Loucy (cell line): ENCODE data around the gene PRKCZ.

ENCODE experiments used
- H2AFZ ChIP-seq: fragments of 200-600 bp; sonication (generic); 2 replicates; pipeline ENCODE4 v1.6.0; 2016; ENCODE audit warnings: antibody characterized with exemption, mild to moderate bottlenecking, low read length, moderate library complexity
- H3F3A ChIP-seq: fragments of 200-600 bp; 2 replicates; pipeline ENCODE4 v1.6.0; 2016; ENCODE audit warnings: antibody characterized with exemption, low read depth, mild to moderate bottlenecking
- H3K27me3 ChIP-seq: fragments of 200-600 bp; sonication (generic); 2 replicates; pipeline ENCODE4 v1.6.1; 2014; ENCODE audit warnings: low read length, mild to moderate bottlenecking; ENCODE audit not compliant: insufficient read depth, poor library complexity, severe bottlenecking
- H3K36me3 ChIP-seq: fragments of 200-600 bp; sonication (generic); 2 replicates; pipeline ENCODE4 v1.6.1; 2016; ENCODE audit warnings: low read length; ENCODE audit not compliant: insufficient read depth
- H3K4me1 ChIP-seq: fragments of 200-600 bp; sonication (generic); 2 replicates; pipeline ENCODE4 v1.5.1; 2014; ENCODE audit warnings: low read length, mild to moderate bottlenecking; ENCODE audit not compliant: insufficient read depth, poor library complexity, severe bottlenecking
- H3K4me2 ChIP-seq: fragments of 200-600 bp; sonication (generic); 2 replicates; pipeline ENCODE4 v1.6.0; 2014; ENCODE audit warnings: antibody characterized with exemption, low read length, low read depth, mild to moderate bottlenecking; ENCODE audit not compliant: poor library complexity, severe bottlenecking
- H3K4me3 ChIP-seq: fragments of 200-600 bp; sonication (generic); 2 replicates; pipeline ENCODE4 v1.5.1; 2014; ENCODE audit warnings: low read length, mild to moderate bottlenecking, mixed read lengths; ENCODE audit not compliant: poor library complexity, severe bottlenecking
- H3K79me2 ChIP-seq: fragments of 200-600 bp; sonication (generic); 2 replicates; pipeline ENCODE4 v1.6.1; 2014; ENCODE audit warnings: low read length; ENCODE audit not compliant: insufficient read depth
- H3K9ac ChIP-seq: fragments of 200-600 bp; sonication (generic); 2 replicates; pipeline ENCODE4 v1.6.0; 2014; ENCODE audit warnings: mild to moderate bottlenecking, low read depth, low read length, moderate library complexity; ENCODE audit not compliant: poor library complexity, severe bottlenecking
- H3K9me2 ChIP-seq: fragments of 200-600 bp; sonication (generic); replicated peaks from 2 replicates; pipeline ENCODE4 v1.6.1; 2016; ENCODE audit warnings: low read depth, low read length, mixed read lengths
- H3K9me3 ChIP-seq: fragments of 200-600 bp; sonication (generic); 2 replicates; pipeline ENCODE4 v1.6.1; 2014; ENCODE audit warnings: mild to moderate bottlenecking, antibody characterized with exemption, low read length, low read depth; ENCODE audit not compliant: insufficient read depth
- H4K20me1 ChIP-seq: fragments of 200-600 bp; sonication (generic); 2 replicates; pipeline ENCODE4 v1.6.0; 2014; ENCODE audit warnings: antibody characterized with exemption, low read length, mild to moderate bottlenecking; ENCODE audit not compliant: insufficient read depth, poor library complexity, severe bottlenecking
- EZH2phosphoT487 ChIP-seq: fragments of 200-600 bp; IDR thresholded peaks from 2 replicates; pipeline ENCODE4 v1.6.1; 2018; ENCODE audit warnings: antibody characterized with exemption, mild to moderate bottlenecking, moderate library complexity, borderline replicate concordance
- TF ChIP-seq, protein P1 (sequence below): fragments of 200-600 bp; sonication (generic); conservative IDR thresholded peaks from 2 replicates; pipeline ENCODE4 v1.5.1; 2014; ENCODE audit warnings: mild to moderate bottlenecking, antibody characterized with exemption, low read length

PRKCZ gene

DNA sequence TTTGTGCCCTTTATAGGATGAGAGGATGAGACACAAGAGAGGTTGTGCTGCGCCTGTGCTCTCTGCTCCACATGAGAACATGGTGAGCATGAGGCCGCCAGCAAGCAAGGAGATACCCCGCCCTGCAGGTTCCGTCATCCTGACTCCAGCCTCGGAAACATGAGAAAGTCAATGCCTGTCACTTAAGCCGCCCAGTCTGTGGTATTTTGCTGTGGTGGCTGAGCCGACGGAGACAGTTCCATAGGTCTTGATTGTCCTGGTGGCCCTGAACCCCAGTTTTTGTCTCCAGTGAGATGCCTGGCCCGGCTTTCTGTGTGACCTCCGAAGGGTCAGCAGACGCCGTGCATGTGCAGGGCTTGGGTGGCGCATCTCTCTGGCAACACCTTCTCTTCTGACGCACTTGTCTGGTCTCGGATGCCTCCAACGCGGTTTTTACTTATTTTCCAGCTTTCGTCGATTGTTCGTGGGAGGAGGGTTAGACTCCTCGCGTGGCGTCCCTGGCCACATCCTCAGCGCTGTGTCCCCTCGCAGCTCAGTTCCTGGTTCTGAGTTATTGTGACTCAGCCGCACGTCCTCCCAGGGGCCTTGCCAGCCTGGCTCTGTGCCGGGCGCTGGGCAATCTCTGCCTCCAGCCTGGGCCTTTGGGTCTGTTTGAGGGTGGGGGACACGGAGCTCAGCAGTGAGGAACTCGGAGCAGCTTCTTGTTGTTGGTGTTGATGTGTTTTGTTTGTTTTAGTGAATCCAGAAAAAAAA, 74.4 kb downstream of the PRKCZ start:
- no peaks in the 10 kb centered on the region for H3K4me1 ChIP-seq
- no peaks in the 10 kb centered on the region for H3K27me3 ChIP-seq
- H4K20me1 ChIP-seq, result no peaks in the 10 kb centered on the region
- no peaks in the 10 kb centered on the region for H3K9me3 ChIP-seq
- no peak overlapping the region for H3K4me3 ChIP-seq
- H3K4me2 ChIP-seq, result no peak overlapping the region
- no peaks in the 10 kb centered on the region for H3K36me3 ChIP-seq
- no peak overlapping the region for H3K9ac ChIP-seq
- H3F3A ChIP-seq, result no peaks in the 10 kb centered on the region
- TF ChIP-seq EZH2phosphoT487, result no peak
- TF ChIP-seq, protein P1, sequence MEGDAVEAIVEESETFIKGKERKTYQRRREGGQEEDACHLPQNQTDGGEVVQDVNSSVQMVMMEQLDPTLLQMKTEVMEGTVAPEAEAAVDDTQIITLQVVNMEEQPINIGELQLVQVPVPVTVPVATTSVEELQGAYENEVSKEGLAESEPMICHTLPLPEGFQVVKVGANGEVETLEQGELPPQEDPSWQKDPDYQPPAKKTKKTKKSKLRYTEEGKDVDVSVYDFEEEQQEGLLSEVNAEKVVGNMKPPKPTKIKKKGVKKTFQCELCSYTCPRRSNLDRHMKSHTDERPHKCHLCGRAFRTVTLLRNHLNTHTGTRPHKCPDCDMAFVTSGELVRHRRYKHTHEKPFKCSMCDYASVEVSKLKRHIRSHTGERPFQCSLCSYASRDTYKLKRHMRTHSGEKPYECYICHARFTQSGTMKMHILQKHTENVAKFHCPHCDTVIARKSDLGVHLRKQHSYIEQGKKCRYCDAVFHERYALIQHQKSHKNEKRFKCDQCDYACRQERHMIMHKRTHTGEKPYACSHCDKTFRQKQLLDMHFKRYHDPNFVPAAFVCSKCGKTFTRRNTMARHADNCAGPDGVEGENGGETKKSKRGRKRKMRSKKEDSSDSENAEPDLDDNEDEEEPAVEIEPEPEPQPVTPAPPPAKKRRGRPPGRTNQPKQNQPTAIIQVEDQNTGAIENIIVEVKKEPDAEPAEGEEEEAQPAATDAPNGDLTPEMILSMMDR, result no peak
- no peaks in the 10 kb centered on the region for H3K79me2 ChIP-seq
- no peaks in the 10 kb centered on the region for H3K9me2 ChIP-seq
- no peak overlapping the region for H2AFZ ChIP-seq

DNA sequence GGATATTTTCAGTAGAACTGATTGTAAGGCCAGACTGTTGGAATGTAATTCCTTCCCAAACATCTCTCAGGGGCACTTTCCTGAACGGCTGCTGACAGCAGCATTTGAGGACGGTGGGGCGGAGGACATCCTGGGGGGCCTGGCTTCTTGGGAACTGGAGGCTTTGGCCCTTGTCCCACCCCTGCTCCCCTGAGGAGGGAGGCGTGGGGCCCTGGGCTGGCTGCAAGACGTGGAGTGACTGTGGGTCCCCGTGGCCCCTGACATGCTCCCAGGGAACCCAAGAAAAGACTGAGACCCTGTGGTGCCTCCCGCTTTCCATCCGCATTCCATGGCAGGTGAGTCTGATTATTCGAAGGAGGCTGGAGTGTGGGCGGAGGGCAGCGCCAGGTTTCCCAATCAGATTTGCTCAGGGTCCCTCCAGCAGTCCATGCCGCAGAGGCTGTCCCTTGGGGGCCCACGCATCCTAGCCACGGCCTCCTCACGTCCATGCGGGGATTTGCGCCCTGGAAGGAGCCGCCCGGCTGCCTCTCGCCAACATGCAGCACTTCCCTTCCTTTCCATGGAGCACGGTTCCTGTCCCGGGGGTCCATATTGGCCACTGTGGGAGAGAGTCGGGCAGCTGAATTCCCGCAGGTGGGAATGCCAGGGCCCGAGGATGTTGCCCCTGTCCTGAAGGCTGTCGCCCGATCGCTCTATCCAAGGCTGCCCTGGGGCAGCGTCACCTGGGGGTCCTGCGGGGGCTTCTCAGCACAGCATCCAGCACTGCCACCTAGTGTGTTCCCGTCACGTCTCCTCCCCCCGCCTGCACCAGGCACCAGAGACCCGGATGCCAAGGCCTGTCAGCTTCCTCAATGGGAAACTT, 75.4 kb downstream of the PRKCZ start:
- no peak overlapping the region for H3K4me2 ChIP-seq
- H3K4me3 ChIP-seq, result no peak overlapping the region
- H2AFZ ChIP-seq, result no peak overlapping the region
- H4K20me1 ChIP-seq, result no peaks in the 10 kb centered on the region
- H3F3A ChIP-seq, result no peaks in the 10 kb centered on the region
- H3K36me3 ChIP-seq, result no peaks in the 10 kb centered on the region
- H3K9me3 ChIP-seq, result no peaks in the 10 kb centered on the region
- no peaks in the 10 kb centered on the region for H3K27me3 ChIP-seq
- TF ChIP-seq EZH2phosphoT487, result no peak
- TF ChIP-seq, protein P1, result no peak
- H3K9ac ChIP-seq, result no peak overlapping the region
- H3K79me2 ChIP-seq, result no peaks in the 10 kb centered on the region
- H3K9me2 ChIP-seq, result no peaks in the 10 kb centered on the region
- H3K4me1 ChIP-seq, result no peaks in the 10 kb centered on the region

DNA sequence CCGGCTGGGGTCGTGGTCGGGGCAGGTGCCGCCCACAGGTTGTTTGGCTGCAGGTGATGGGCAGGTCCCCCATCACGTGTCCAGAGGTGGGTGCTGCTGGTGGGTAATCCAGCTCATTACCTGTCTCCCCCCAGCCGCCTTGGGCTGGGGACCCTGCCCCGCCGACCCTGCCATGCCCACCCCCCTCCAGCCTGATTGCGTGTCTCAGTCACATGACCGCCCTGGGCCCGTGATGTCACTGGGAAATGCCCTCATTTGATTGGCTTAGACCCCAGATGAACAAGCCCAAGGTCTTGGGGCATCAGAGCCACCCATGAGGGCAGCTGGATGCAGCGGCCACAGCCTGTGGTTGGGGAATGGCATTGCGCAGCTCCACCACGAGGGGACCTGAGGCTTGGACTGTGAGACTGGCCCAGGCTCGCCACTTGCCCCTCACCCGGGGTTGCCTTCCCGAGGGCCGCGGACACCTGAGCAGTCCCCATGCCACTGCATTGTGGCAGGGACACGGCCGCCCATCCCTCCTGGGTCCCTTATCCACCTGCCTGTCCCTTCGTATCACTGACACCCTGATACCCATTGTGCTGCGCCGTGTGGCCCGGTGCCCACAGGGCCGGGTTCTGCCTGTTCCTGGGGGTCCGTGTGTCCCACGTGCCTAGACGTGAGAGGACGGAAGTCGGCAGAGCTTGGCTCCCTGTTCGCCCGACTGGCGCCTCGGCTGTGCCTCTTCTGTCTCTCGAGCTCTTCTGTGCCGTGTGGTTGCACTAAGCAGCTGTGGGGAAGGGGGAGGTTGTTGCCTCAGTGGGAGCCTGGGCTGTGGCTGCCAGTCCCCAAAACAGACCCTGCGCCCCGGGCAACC, 76.3 kb downstream of the PRKCZ start:
- no peaks in the 10 kb centered on the region for H3K36me3 ChIP-seq
- no peaks in the 10 kb centered on the region for H3F3A ChIP-seq
- no peaks in the 10 kb centered on the region for H3K9me3 ChIP-seq
- no peak overlapping the region for H3K9ac ChIP-seq
- H3K9me2 ChIP-seq, result no peaks in the 10 kb centered on the region
- peak overlapping the region; percentile 39 for H3K4me3 ChIP-seq
- H4K20me1 ChIP-seq, result no peaks in the 10 kb centered on the region
- TF ChIP-seq, protein P1, result no peak
- TF ChIP-seq EZH2phosphoT487, result no peak
- H3K27me3 ChIP-seq, result no peaks in the 10 kb centered on the region
- peak overlapping the region; percentile 77; the same call in 1 of the 2 replicates for H2AFZ ChIP-seq
- H3K79me2 ChIP-seq, result no peaks in the 10 kb centered on the region
- no peaks in the 10 kb centered on the region for H3K4me1 ChIP-seq
- peak overlapping the region; percentile 42 for H3K4me2 ChIP-seq
